ENCODE results near the gene MYBPH.

GRCh38 chr1:203124011-203124410 is 51.6 kb downstream of the MYBPH start:
- TF ChIP-seq CTCF (IDR thresholded peaks at IDR 0.05; ENCODE audit: insufficient read depth, low read depth, low read length), result no peak
- no peak for TF ChIP-seq EZH2 (IDR thresholded peaks at IDR 0.05; ENCODE audit: insufficient read depth, low read length)

Measured in astrocyte (in vitro differentiated cells and primary cell).